Endodermal cell (in vitro differentiated cells): ENCODE measurements around the gene PSMB2. TPM values are rescaled to one million over a fixed set of nuclear protein-coding genes. Genes with fewer than 3 reads are reported as not detected.

Source experiments
- DNase-seq: peaks from one replicate; pipeline ENCODE4 v3.0.0-alpha.2; 2017
- H3K27ac ChIP-seq: 2 replicates; pipeline ENCODE4 v1.5.1; 2013; ENCODE audit warnings: mild to moderate bottlenecking, low read depth, low read length, moderate library complexity
- H3K27me3 ChIP-seq: 2 replicates; pipeline ENCODE4 v1.6.1; 2013; ENCODE audit warnings: mild to moderate bottlenecking, low read length, moderate library complexity; ENCODE audit not compliant: insufficient read depth, control insufficient read depth, poor library complexity, severe bottlenecking
- H3K36me3 ChIP-seq: 2 replicates; pipeline ENCODE4 v1.7.0; 2013; ENCODE audit warnings: mild to moderate bottlenecking, low read length, moderate library complexity; ENCODE audit not compliant: control insufficient read depth, insufficient read depth
- H3K4me1 ChIP-seq: one replicate; pipeline ENCODE4 v1.7.0; 2013; ENCODE audit warnings: low read length; ENCODE audit not compliant: control insufficient read depth, insufficient read depth
- H3K4me3 ChIP-seq: 2 replicates; pipeline ENCODE4 v1.5.1; 2013; ENCODE audit warnings: mild to moderate bottlenecking, low read length, moderate library complexity
- H3K9ac ChIP-seq: 2 replicates; pipeline ENCODE4 v1.6.1; 2013; ENCODE audit warnings: mild to moderate bottlenecking, low read length, moderate library complexity; ENCODE audit not compliant: poor library complexity, severe bottlenecking; ENCODE audit errors: extremely low read depth
- H3K9me3 ChIP-seq: 2 replicates; pipeline ENCODE4 v1.6.1; 2013; ENCODE audit warnings: mild to moderate bottlenecking, low read length, moderate library complexity; ENCODE audit not compliant: control insufficient read depth
- H3K27ac Mint-ChIP-seq: 2 replicates; pipeline ENCODE4 v1.8.0; 2020; ENCODE audit warnings: mixed read lengths
- H3K27me3 Mint-ChIP-seq: 2 replicates; pipeline ENCODE4 v1.8.0; 2021; ENCODE audit warnings: mild to moderate bottlenecking, mixed read lengths; ENCODE audit not compliant: insufficient read depth
- H3K36me3 Mint-ChIP-seq: 2 replicates; pipeline ENCODE4 v1.8.0; 2020; ENCODE audit warnings: low read depth, mixed read lengths
- H3K4me1 Mint-ChIP-seq: 2 replicates; pipeline ENCODE4 v1.8.0; 2020; ENCODE audit warnings: mixed read lengths
- H3K4me3 Mint-ChIP-seq: 2 replicates; pipeline ENCODE4 v1.8.0; 2020; ENCODE audit warnings: mild to moderate bottlenecking, moderate library complexity, mixed read lengths
- H3K9me3 Mint-ChIP-seq: 2 replicates; pipeline ENCODE4 v1.8.0; 2020; ENCODE audit warnings: mild to moderate bottlenecking, mixed read lengths
- WGBS, 2 experiments: methylation state at CpG; one replicate each; pipeline versions ENCODE4 v1.1.5 to v1.1.7; 2013; ENCODE audit warnings: missing lambda C conversion rate in 2 of 2, mixed read lengths in 1 of 2; ENCODE audit not compliant: insufficient coverage in 1 of 2, insufficient read length in 1 of 2; 5-methylcytosine and 5-hydroxymethylcytosine counted together
- total RNA-seq, 2 donors: library from RNA; stranded (reverse); fragmentation: NEBNext Ultra II Directional in 1 of 2; extraction: Animal tissue kit (Norgen Biotek cat#: 25700) in 1 of 2; gene quantifications; 2 replicates in 1 of 2; 3 replicates in 1 of 2; pipeline ENCODE4 v1.2.1, GENCODE V29; 2021
- TF ChIP-seq, protein P1 (sequence below): fragments of 200-600 bp; sonication (generic); conservative IDR thresholded peaks from 2 replicates; pipeline ENCODE4 v1.5.0; 2021; ENCODE audit warnings: antibody characterized with exemption, mild to moderate bottlenecking

PSMB2 gene
- total RNA-seq, 2 donors from 2014 or later, result 66.0 to 71.3 TPM

DNA sequence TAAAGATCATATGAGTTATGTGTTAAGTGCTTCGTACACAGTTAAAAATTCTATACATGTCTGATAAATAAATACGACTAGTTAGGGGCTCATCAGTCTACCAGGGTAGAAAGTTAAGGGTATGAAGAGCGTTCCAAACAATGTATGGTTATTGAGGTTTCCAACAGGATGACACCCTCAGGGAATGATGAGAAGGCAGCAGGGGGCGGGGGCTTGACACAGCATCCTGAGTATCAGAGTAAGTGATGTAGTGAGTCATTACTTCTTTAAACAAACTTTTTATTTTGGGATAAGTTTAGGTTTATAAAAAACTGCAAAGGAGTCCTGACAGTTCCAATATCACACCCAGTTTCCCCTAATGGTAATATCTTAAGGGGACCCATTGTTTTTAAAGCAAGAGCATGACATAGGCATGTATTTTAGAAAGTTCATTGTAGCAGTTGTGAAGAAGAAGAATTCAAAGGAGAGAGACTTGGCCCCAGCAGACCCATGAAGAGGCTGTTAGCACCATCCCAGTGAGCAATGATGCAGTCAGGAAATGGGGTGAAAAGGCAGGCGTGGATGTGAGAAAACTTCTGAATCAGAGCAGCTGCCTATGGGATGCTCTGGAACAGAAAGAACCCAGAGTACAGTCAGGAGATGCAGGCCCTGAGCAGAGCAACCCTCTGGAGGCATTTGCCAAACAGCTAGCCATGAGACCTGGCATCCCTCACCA is 15.0 kb upstream of the PSMB2 start:
- Histone ChIP-seq H3K27me3 (peaks cover 53% of the 10 kb centered on the region), H3K9ac (no peak overlapping the region), H3K27ac (no peak overlapping the region), H3K36me3 (no peaks in the 10 kb centered on the region), H3K9me3 (no peaks in the 10 kb centered on the region), H3K4me3 (no peak overlapping the region), H3K4me1 (no peaks in the 10 kb centered on the region)
- WGBS, 2 experiments, result 82 to 93% methylated on average over 4 to 5 of the region's 5 CpGs
- Mint-ChIP-seq H3K4me1 (no peaks in the 10 kb centered on the region), H3K27ac (no peak overlapping the region), H3K36me3 (no peaks in the 10 kb centered on the region), H3K4me3 (no peak overlapping the region), H3K9me3 (no peaks in the 10 kb centered on the region), H3K27me3 (peaks cover 23% of the 10 kb centered on the region)
- TF ChIP-seq, protein P1, sequence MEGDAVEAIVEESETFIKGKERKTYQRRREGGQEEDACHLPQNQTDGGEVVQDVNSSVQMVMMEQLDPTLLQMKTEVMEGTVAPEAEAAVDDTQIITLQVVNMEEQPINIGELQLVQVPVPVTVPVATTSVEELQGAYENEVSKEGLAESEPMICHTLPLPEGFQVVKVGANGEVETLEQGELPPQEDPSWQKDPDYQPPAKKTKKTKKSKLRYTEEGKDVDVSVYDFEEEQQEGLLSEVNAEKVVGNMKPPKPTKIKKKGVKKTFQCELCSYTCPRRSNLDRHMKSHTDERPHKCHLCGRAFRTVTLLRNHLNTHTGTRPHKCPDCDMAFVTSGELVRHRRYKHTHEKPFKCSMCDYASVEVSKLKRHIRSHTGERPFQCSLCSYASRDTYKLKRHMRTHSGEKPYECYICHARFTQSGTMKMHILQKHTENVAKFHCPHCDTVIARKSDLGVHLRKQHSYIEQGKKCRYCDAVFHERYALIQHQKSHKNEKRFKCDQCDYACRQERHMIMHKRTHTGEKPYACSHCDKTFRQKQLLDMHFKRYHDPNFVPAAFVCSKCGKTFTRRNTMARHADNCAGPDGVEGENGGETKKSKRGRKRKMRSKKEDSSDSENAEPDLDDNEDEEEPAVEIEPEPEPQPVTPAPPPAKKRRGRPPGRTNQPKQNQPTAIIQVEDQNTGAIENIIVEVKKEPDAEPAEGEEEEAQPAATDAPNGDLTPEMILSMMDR, result no peak
- DNase-seq, result no peak

DNA sequence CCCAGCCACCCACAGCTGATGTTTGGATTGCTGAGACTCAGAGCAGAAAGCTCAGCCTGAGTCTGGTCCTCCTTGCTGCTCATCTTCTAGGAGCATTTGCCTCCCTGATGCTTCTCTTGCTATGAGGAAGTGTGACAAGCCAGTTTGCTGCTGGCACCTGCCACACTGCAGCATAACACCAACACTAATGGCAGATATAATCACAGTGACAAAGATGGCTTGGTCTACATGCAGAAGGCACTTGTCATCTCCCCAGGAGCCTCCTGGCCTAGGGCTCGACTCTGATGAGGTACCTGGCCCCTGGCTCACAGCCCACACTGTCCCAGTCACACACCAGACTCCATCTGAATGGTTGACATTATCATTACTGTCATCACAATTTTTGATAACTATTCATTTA is 13.9 kb upstream of the PSMB2 start:
- Mint-ChIP-seq H3K4me3 (no peak overlapping the region), H3K4me1 (no peaks in the 10 kb centered on the region), H3K36me3 (no peaks in the 10 kb centered on the region), H3K9me3 (no peaks in the 10 kb centered on the region), H3K27ac (no peak overlapping the region), H3K27me3 (peaks cover 28% of the 10 kb centered on the region)
- TF ChIP-seq, protein P1, result no peak
- Histone ChIP-seq H3K9ac (no peak overlapping the region), H3K4me1 (no peaks in the 10 kb centered on the region), H3K27me3 (peaks cover 64% of the 10 kb centered on the region), H3K36me3 (no peaks in the 10 kb centered on the region), H3K4me3 (no peak overlapping the region), H3K27ac (no peak overlapping the region), H3K9me3 (no peaks in the 10 kb centered on the region)
- DNase-seq, result no peak
- 56 to 64% methylated on average over 1 of the region's 1 CpG for WGBS, 2 experiments

DNA sequence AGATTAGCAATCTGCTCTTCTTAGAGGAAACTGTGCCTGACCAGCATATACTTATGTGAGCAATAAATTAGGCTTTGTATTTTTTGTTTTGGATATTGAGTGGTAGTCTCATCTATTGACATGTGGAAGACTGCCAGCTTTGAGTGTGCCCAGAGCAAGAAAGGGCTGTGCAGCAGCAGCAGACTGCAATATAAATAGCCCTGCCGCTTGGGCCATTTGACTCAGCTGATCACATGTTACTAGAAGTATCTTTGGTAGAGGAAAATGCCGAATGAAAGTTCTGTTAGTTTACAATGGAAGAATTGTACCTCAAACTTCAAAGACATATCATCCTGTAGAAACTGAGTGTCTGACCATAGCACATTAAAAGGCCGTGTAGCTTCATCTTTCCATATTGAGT is 9.1 kb upstream of the PSMB2 start:
- peaks cover 51% of the 10 kb centered on the region for H3K27me3 Mint-ChIP-seq
- no peaks in the 10 kb centered on the region for H3K9me3 Mint-ChIP-seq
- Histone ChIP-seq H3K27me3 (peaks cover 86% of the 10 kb centered on the region), H3K4me1 (no peaks in the 10 kb centered on the region), H3K9me3 (no peaks in the 10 kb centered on the region), H3K4me3 (no peak overlapping the region), H3K27ac (no peak overlapping the region), H3K9ac (no peak overlapping the region), H3K36me3 (no peaks in the 10 kb centered on the region)
- no peak overlapping the region for H3K4me3 Mint-ChIP-seq
- no peak for DNase-seq
- H3K4me1 Mint-ChIP-seq, result no peaks in the 10 kb centered on the region
- H3K36me3 Mint-ChIP-seq, result no peaks in the 10 kb centered on the region
- no peak overlapping the region for H3K27ac Mint-ChIP-seq
- WGBS, 2 experiments, result 90 to 94% methylated on average over 2 to 3 of the region's 3 CpGs
- TF ChIP-seq, protein P1, result no peak
